ENCODE measurements around the gene SYNJ2. TPM values are rescaled to one million over a fixed set of nuclear protein-coding genes. Genes with fewer than 3 reads are reported as not detected.
A peak's percentile ranks its signal among the peaks of the same experiment; 100 is the strongest.

Gene SYNJ2
- polyA plus RNA-seq, 2 of the 4 experiments (the other 2 are of a cell fraction), result 22.3 to 26.5 TPM

GRCh38 chr6:158124288-158124687, 142.6 kb downstream of the SYNJ2 start:
- WGBS (ENCODE audit: missing lambda C conversion rate), result 92% methylated on average over 1 of the region's 1 CpG
- Histone ChIP-seq H3K27ac (no peak overlapping the region), H3K4me3 (no peak overlapping the region), H3K4me1 (peaks cover 6% of the 10 kb centered on the region), H3K9me3 (no peaks in the 10 kb centered on the region), H3K4me2 (no peak overlapping the region)
- TF ChIP-seq MAFK (IDR thresholded peaks at IDR 0.05; ENCODE audit: partially characterized antibody) (peak; percentile 43), REST (IDR thresholded peaks at IDR 0.05) (no peak)
- ATAC-seq (no peak), FAIRE-seq (no peak), DNase-seq (ENCODE audit: low read depth in 1 of 2, low spot score in 1 of 2) (no peak)
- CTCF ChIA-PET, result interaction anchor here (1.6 kb wide), 1 partner anchor 10 kb away, joined by 7 read pairs; no protein-coding TSS in a partner anchor
- POLR2A ChIA-PET, result no interaction called here

GRCh38 chr6:158125271-158125670, 143.6 kb downstream of the SYNJ2 start:
- H3K9me3 ChIP-seq, result no peaks in the 10 kb centered on the region
- 97% methylated on average over 2 of the region's 2 CpGs for WGBS (ENCODE audit: missing lambda C conversion rate)
- peaks cover 6% of the 10 kb centered on the region for H3K4me1 ChIP-seq
- ChIA-PET CTCF (no interaction called here), POLR2A (no interaction called here)
- FAIRE-seq (no peak), DNase-seq (ENCODE audit: low read depth in 1 of 2, low spot score in 1 of 2) (no peak), ATAC-seq (no peak)
- TF ChIP-seq EHMT2 (IDR thresholded peaks at IDR 0.05; ENCODE audit: low read depth) (no peak), CHD2 (IDR thresholded peaks at IDR 0.05; ENCODE audit: low read length, partially characterized antibody) (no peak), RNF2 (IDR thresholded peaks at IDR 0.05; ENCODE audit: borderline replicate concordance, low read depth) (no peak), PHF8 (IDR thresholded peaks at IDR 0.05; ENCODE audit: borderline replicate concordance, low read depth) (no peak), RCOR1 (IDR thresholded peaks at IDR 0.05; ENCODE audit: low read depth, low read length) (no peak), FOSB (CRISPR knock-in tag; IDR thresholded peaks at IDR 0.05) (no peak), REST (IDR thresholded peaks at IDR 0.05) (no peak), EHF (CRISPR knock-in tag; IDR thresholded peaks at IDR 0.05) (no peak)
- no peak overlapping the region for H3K4me2 ChIP-seq
- H3K27ac ChIP-seq, result no peak overlapping the region
- H3K4me3 ChIP-seq, result no peak overlapping the region

GRCh38 chr6:158131926-158132325, 150.3 kb downstream of the SYNJ2 start:
- Histone ChIP-seq H3K27ac (no peak overlapping the region), H3K4me2 (no peak overlapping the region), H3K4me1 (no peaks in the 10 kb centered on the region), H3K9me3 (no peaks in the 10 kb centered on the region), H3K4me3 (no peak overlapping the region)
- ChIA-PET CTCF (interaction anchor here (1.0 to 1.5 kb wide), 8 partner anchors 12 to 372 kb away, joined by 3 to 4 read pairs (median 3); no protein-coding TSS in a partner anchor), POLR2A (no interaction called here)
- ATAC-seq (peak; percentile 83 to 87), DNase-seq (ENCODE audit: low read depth in 1 of 2, low spot score in 1 of 2) (peak; percentile 18 to 50), FAIRE-seq (no peak)
- 0% methylated on average over 1 of the region's 1 CpG for WGBS (ENCODE audit: missing lambda C conversion rate)
- TF ChIP-seq MAFK (IDR thresholded peaks at IDR 0.05; ENCODE audit: partially characterized antibody), result no peak
- no peak for TF ChIP-seq JUNB (IDR thresholded peaks at IDR 0.05)
- no peak for TF ChIP-seq ELK1 (IDR thresholded peaks at IDR 0.05; ENCODE audit: low read depth, low read length)
- 0 out of 3 replicates have a peak, but pooled peaks have one; percentile 28 for TF ChIP-seq SMC3 (IDR thresholded peaks at IDR 0.05)
- TF ChIP-seq BHLHE40 (IDR thresholded peaks at IDR 0.05; ENCODE audit: low read depth, low read length), result no peak
- TF ChIP-seq USF2 (IDR thresholded peaks at IDR 0.05), result no peak
- no peak for TF ChIP-seq HOXB5 (CRISPR knock-in tag; IDR thresholded peaks at IDR 0.05)
- TF ChIP-seq CEBPB (IDR thresholded peaks at IDR 0.05), result no peak
- TF ChIP-seq POLR2AphosphoS2 (conservative IDR thresholded peaks at IDR 0.05; ENCODE audit: low read length), result no peak
- TF ChIP-seq CBX8 (IDR thresholded peaks at IDR 0.05), result no peak
- no peak for TF ChIP-seq EHMT2 (IDR thresholded peaks at IDR 0.05; ENCODE audit: low read depth)
- TF ChIP-seq E2F6 (IDR thresholded peaks at IDR 0.05; ENCODE audit: borderline replicate concordance, low read depth), result no peak
- TF ChIP-seq JUN (IDR thresholded peaks at IDR 0.05), result no peak
- TF ChIP-seq RCOR1 (IDR thresholded peaks at IDR 0.05; ENCODE audit: low read depth, low read length), result no peak
- TF ChIP-seq CTCF (IDR thresholded peaks at IDR 0.05), result peak; percentile 42
